ENCODE measurements around the gene RUNDC1.

Gene RUNDC1

DNA sequence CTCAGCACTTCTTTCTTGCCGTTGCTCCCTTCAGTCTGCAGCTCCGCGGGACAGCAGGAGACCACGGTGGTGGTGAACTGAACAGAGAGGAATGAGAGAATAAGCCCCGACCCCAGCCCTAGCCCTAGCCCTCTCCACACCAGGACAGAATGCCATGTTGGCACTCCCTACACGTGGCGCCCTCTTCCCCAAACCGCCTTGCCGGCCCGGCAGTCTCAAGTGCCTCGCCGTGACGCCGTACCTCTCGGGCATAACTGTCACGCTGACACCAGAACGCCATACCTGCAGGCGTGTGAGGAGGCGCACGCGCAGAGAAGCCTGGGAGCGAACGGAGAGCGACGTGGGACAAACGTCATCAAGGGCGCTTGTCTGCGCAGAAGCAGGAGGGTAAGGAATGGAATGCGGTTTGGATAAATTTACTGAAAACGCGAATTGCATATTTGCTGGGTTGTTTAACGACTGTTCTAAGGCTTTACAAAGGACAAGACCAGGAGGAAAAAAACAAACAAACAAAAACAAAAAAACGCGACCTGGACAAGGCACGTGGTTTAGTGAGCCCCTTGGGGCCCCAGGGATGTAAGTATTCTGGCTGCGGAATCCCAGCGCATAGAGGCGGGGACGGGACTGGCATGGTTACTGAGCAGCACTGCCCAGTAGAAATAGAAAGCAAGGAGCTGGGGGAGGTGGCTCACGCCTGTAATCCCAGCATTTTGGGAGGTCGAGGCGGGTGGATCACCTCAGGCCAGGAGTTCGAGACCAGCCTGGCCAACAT lies 16.0 kb upstream of the RUNDC1 start, which contains the start of gene AARSD1 (continued):
- peak; percentile 86; the same call in 1 of the 2 replicates for TF ChIP-seq ZNF391 (tag by site-specific recombination; IDR thresholded peaks at IDR 0.05; ENCODE audit: borderline replicate concordance, low read depth)
- TF ChIP-seq ZBTB17 (tag by site-specific recombination; IDR thresholded peaks at IDR 0.05): peak; percentile 67
- no peak for TF ChIP-seq ZNF423 (tag by site-specific recombination; IDR thresholded peaks at IDR 0.05)
- TF ChIP-seq, protein P1, sequence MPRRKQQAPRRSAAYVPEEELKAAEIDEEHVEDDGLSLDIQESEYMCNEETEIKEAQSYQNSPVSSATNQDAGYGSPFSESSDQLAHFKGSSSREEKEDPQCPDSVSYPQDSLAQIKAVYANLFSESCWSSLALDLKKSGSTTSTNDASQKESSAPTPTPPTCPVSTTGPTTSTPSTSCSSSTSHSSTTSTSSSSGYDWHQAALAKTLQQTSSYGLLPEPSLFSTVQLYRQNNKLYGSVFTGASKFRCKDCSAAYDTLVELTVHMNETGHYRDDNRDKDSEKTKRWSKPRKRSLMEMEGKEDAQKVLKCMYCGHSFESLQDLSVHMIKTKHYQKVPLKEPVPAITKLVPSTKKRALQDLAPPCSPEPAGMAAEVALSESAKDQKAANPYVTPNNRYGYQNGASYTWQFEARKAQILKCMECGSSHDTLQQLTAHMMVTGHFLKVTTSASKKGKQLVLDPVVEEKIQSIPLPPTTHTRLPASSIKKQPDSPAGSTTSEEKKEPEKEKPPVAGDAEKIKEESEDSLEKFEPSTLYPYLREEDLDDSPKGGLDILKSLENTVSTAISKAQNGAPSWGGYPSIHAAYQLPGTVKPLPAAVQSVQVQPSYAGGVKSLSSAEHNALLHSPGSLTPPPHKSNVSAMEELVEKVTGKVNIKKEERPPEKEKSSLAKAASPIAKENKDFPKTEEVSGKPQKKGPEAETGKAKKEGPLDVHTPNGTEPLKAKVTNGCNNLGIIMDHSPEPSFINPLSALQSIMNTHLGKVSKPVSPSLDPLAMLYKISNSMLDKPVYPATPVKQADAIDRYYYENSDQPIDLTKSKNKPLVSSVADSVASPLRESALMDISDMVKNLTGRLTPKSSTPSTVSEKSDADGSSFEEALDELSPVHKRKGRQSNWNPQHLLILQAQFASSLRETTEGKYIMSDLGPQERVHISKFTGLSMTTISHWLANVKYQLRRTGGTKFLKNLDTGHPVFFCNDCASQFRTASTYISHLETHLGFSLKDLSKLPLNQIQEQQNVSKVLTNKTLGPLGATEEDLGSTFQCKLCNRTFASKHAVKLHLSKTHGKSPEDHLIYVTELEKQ (tag by site-specific recombination; IDR thresholded peaks at IDR 0.05; ENCODE audit: borderline replicate concordance): no peak
- no peak; the same call in 1 of the 2 replicates for TF ChIP-seq KLF16 (tag by site-specific recombination; IDR thresholded peaks at IDR 0.05)
- peak; percentile 96 for TF ChIP-seq ZNF341 (tag by site-specific recombination; IDR thresholded peaks at IDR 0.05; ENCODE audit: low read depth)
- TF ChIP-seq OVOL3 (tag by site-specific recombination; IDR thresholded peaks at IDR 0.05): peak; percentile 38; the same call in 1 of the 2 replicates
- TF ChIP-seq, protein P2, sequence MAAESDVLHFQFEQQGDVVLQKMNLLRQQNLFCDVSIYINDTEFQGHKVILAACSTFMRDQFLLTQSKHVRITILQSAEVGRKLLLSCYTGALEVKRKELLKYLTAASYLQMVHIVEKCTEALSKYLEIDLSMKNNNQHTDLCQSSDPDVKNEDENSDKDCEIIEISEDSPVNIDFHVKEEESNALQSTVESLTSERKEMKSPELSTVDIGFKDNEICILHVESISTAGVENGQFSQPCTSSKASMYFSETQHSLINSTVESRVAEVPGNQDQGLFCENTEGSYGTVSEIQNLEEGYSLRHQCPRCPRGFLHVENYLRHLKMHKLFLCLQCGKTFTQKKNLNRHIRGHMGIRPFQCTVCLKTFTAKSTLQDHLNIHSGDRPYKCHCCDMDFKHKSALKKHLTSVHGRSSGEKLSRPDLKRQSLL (tag by site-specific recombination; IDR thresholded peaks at IDR 0.05): no peak
- TF ChIP-seq GLIS1 (tag by site-specific recombination; IDR thresholded peaks at IDR 0.05): peak; percentile 13; the same call in 1 of the 2 replicates
- TF ChIP-seq OSR2 (tag by site-specific recombination; IDR thresholded peaks at IDR 0.05): no peak
- no peak; the same call in 1 of the 2 replicates for TF ChIP-seq KLF8 (tag by site-specific recombination; IDR thresholded peaks at IDR 0.05)
- TF ChIP-seq, protein P3, sequence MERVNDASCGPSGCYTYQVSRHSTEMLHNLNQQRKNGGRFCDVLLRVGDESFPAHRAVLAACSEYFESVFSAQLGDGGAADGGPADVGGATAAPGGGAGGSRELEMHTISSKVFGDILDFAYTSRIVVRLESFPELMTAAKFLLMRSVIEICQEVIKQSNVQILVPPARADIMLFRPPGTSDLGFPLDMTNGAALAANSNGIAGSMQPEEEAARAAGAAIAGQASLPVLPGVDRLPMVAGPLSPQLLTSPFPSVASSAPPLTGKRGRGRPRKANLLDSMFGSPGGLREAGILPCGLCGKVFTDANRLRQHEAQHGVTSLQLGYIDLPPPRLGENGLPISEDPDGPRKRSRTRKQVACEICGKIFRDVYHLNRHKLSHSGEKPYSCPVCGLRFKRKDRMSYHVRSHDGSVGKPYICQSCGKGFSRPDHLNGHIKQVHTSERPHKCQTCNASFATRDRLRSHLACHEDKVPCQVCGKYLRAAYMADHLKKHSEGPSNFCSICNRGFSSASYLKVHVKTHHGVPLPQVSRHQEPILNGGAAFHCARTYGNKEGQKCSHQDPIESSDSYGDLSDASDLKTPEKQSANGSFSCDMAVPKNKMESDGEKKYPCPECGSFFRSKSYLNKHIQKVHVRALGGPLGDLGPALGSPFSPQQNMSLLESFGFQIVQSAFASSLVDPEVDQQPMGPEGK (tag by site-specific recombination; IDR thresholded peaks at IDR 0.05): peak; percentile 62
- TF ChIP-seq SP2 (tag by site-specific recombination; IDR thresholded peaks at IDR 0.05): no peak
- TF ChIP-seq ZNF843 (tag by site-specific recombination; IDR thresholded peaks at IDR 0.05): peak; percentile 54; the same call in 1 of the 2 replicates
- TF ChIP-seq ZNF530 (tag by site-specific recombination; IDR thresholded peaks at IDR 0.05; ENCODE audit: low read depth): no peak
- TF ChIP-seq ZNF2 (tag by site-specific recombination; IDR thresholded peaks at IDR 0.05): peak; percentile 60; the same call in 1 of the 2 replicates
- TF ChIP-seq ZBTB7A (tag by site-specific recombination; IDR thresholded peaks at IDR 0.05; ENCODE audit: low read depth): no peak
- TF ChIP-seq ZNF629 (tag by site-specific recombination; IDR thresholded peaks at IDR 0.05): peak; percentile 97
- no peak for TF ChIP-seq ZNF302 (tag by site-specific recombination; IDR thresholded peaks at IDR 0.05; ENCODE audit: low read depth)
- TF ChIP-seq KLF10 (tag by site-specific recombination; IDR thresholded peaks at IDR 0.05): no peak
- peak; percentile 90 for TF ChIP-seq ZBTB20 (tag by site-specific recombination; IDR thresholded peaks at IDR 0.05)
- TF ChIP-seq, protein P4, sequence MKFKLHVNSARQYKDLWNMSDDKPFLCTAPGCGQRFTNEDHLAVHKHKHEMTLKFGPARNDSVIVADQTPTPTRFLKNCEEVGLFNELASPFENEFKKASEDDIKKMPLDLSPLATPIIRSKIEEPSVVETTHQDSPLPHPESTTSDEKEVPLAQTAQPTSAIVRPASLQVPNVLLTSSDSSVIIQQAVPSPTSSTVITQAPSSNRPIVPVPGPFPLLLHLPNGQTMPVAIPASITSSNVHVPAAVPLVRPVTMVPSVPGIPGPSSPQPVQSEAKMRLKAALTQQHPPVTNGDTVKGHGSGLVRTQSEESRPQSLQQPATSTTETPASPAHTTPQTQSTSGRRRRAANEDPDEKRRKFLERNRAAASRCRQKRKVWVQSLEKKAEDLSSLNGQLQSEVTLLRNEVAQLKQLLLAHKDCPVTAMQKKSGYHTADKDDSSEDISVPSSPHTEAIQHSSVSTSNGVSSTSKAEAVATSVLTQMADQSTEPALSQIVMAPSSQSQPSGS (tag by site-specific recombination; IDR thresholded peaks at IDR 0.05; ENCODE audit: low read depth): peak; percentile 72
- no peak for TF ChIP-seq ZNF768 (tag by site-specific recombination; IDR thresholded peaks at IDR 0.05)
- no peak for TF ChIP-seq ZNF10 (tag by site-specific recombination; IDR thresholded peaks at IDR 0.05)
- TF ChIP-seq ZNF548 (tag by site-specific recombination; IDR thresholded peaks at IDR 0.05): no peak
- TF ChIP-seq, protein P5, sequence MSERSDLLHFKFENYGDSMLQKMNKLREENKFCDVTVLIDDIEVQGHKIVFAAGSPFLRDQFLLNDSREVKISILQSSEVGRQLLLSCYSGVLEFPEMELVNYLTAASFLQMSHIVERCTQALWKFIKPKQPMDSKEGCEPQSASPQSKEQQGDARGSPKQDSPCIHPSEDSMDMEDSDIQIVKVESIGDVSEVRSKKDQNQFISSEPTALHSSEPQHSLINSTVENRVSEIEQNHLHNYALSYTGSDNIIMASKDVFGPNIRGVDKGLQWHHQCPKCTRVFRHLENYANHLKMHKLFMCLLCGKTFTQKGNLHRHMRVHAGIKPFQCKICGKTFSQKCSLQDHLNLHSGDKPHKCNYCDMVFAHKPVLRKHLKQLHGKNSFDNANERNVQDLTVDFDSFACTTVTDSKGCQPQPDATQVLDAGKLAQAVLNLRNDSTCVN (tag by site-specific recombination; optimal IDR thresholded peaks at IDR 0.05): peak; percentile 57
- TF ChIP-seq, protein P6, sequence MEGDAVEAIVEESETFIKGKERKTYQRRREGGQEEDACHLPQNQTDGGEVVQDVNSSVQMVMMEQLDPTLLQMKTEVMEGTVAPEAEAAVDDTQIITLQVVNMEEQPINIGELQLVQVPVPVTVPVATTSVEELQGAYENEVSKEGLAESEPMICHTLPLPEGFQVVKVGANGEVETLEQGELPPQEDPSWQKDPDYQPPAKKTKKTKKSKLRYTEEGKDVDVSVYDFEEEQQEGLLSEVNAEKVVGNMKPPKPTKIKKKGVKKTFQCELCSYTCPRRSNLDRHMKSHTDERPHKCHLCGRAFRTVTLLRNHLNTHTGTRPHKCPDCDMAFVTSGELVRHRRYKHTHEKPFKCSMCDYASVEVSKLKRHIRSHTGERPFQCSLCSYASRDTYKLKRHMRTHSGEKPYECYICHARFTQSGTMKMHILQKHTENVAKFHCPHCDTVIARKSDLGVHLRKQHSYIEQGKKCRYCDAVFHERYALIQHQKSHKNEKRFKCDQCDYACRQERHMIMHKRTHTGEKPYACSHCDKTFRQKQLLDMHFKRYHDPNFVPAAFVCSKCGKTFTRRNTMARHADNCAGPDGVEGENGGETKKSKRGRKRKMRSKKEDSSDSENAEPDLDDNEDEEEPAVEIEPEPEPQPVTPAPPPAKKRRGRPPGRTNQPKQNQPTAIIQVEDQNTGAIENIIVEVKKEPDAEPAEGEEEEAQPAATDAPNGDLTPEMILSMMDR (tag by site-specific recombination; IDR thresholded peaks at IDR 0.05): no peak
- TF ChIP-seq, protein P7, sequence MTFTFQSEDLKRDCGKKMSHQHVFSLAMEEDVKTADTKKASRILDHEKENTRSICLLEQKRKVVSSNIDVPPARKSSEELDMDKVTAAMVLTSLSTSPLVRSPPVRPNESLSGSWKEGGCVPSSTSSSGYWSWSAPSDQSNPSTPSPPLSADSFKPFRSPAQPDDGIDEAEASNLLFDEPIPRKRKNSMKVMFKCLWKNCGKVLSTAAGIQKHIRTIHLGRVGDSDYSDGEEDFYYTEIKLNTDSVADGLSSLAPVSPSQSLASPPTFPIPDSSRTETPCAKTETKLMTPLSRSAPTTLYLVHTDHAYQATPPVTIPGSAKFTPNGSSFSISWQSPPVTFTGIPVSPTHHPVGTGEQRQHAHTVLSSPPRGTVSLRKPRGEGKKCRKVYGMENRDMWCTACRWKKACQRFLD (tag by site-specific recombination; IDR thresholded peaks at IDR 0.05): no peak

All from HEK293 (cell line).